Kidney epithelial cell (primary cell): Measurements from ENCODE around the gene SYNDIG1. TPM values are rescaled to one million over a fixed set of nuclear protein-coding genes. Genes with fewer than 3 reads are reported as not detected.

Experiments
- DNase-seq: peaks from one replicate; pipeline ENCODE4 v3.0.0-alpha.2; 2010; ENCODE audit warnings: low read depth
- H3K27me3 ChIP-seq: 2 replicates; pipeline ENCODE4 v1.6.0; 2011; ENCODE audit warnings: low read length; ENCODE audit not compliant: control insufficient read depth, insufficient read depth
- H3K36me3 ChIP-seq: 2 replicates; pipeline ENCODE4 v1.5.1; 2011; ENCODE audit warnings: low read length; ENCODE audit not compliant: control insufficient read depth, insufficient read depth
- H3K4me3 ChIP-seq: 2 replicates; pipeline ENCODE4 v1.5.1; 2011; ENCODE audit warnings: low read depth, mild to moderate bottlenecking, control low read depth, low read length
- CTCF ChIP-seq: IDR thresholded peaks from 2 replicates; pipeline ENCODE4 v1.5.1; 2011; ENCODE audit warnings: mild to moderate bottlenecking, moderate library complexity, low read length, control low read depth, inconsistent platforms; ENCODE audit not compliant: insufficient read depth, poor library complexity, severe bottlenecking
- total RNA-seq: library from RNA; depleted of rRNA; stranded (reverse); fragments of >200 nt; gene quantifications from 2 replicates; pipeline ENCODE4 v1.2.3, GENCODE V29; 2015

Gene SYNDIG1
- total RNA-seq, result 0.41 and 0.67 TPM in 2 replicates

DNA sequence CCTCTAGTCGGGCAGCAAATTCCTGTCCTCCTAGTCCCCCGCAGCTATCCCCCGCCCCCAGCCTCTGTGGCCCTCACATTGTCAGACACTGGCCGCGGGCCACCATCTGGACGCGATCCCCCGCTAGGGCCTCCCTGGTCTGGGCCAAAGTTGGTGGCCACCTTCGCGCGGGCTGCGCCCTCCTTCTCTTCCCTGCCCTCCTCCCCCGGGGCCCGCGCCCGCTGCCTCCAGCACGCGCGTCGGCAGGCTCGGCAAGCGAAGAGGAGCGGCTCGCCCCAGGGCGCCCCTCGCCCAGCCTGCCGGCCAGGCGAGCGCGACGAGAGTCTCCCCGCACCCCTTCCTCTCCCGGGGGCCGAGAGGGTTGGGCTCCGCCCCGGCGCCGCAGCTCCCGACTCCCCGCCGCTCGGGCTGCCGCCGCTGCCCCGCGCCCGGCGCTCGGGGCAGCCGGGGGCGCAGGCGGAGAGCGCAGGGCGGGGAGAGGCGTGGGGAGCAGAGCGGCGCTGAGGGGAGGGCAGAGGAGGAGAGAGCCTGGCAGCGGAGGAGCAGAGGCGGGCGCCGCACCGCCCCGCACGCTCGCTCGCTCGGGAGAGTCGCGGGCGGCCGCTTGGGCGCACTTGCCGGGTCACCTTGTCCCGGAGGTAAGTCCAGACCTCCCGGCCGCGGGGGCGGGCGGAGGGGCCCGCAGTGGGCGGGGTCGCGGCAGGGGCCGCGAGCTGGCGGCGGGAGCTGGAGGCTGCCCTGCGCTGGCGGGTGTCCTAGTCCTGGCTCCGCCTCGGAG lies at the start of gene SYNDIG1:
TSS of gene SYNDIG1 (plus strand) at position 514 of the 778 bp plus-strand sequence. CDS start 73,469 bp downstream, outside the sequence.
- Histone ChIP-seq H3K4me3 (peak within 1 kb of the TSS; percentile 38), H3K36me3 (no peaks in the 10 kb centered on the region), H3K27me3 (peaks cover 46% of the 10 kb centered on the region)
- no peak for TF ChIP-seq CTCF
- no peak for DNase-seq

GRCh38 chr20:24419786-24420185 lies 49.6 kb upstream of the SYNDIG1 start:
- no peak overlapping the region for H3K4me3 ChIP-seq
- no peaks in the 10 kb centered on the region for H3K36me3 ChIP-seq
- no peaks in the 10 kb centered on the region for H3K27me3 ChIP-seq
- no peak for TF ChIP-seq CTCF
- DNase-seq, result no peak

GRCh38 chr20:24420567-24420966 lies 48.9 kb upstream of the SYNDIG1 start:
- no peak for TF ChIP-seq CTCF
- no peaks in the 10 kb centered on the region for H3K36me3 ChIP-seq
- H3K27me3 ChIP-seq, result no peaks in the 10 kb centered on the region
- H3K4me3 ChIP-seq, result no peak overlapping the region
- no peak for DNase-seq

GRCh38 chr20:24421071-24421470 lies 48.4 kb upstream of the SYNDIG1 start:
- Histone ChIP-seq H3K4me3 (no peak overlapping the region), H3K36me3 (no peaks in the 10 kb centered on the region), H3K27me3 (no peaks in the 10 kb centered on the region)
- no peak for DNase-seq
- TF ChIP-seq CTCF, result no peak

- Histone ChIP-seq H3K4me3 (no peak overlapping the region), H3K27me3 (no peaks in the 10 kb centered on the region), H3K36me3 (no peaks in the 10 kb centered on the region)
- no peak for TF ChIP-seq CTCF
- DNase-seq, result no peak
These were observed 47.2 kb upstream of the SYNDIG1 start for GRCh38 chr20:24422091-24422760.
